Thymus (tissue), 11 donors: Measurements from ENCODE around the gene FAM117B. TPM values are rescaled to one million over a fixed set of nuclear protein-coding genes. Genes with fewer than 3 reads are reported as not detected.

ENCODE experiments used
- DNase-seq, 9 donors: peaks; one replicate each; pipeline ENCODE4 v3.0.0-alpha.2; 2013; ENCODE audit warnings: low spot score in 9 of 9, low read depth in 6 of 9, missing footprints in 1 of 9
- H3K27ac ChIP-seq, 2 donors: one replicate each; pipeline ENCODE4 v1.5.1; 2013; ENCODE audit warnings: control low read depth in 1 of 2, low read depth in 1 of 2, low read length in 1 of 2, mild to moderate bottlenecking in 1 of 2, moderate library complexity in 1 of 2
- H3K27me3 ChIP-seq, 2 donors: one replicate each; pipeline ENCODE4 v1.5.1; 2013; ENCODE audit warnings: low read length in 1 of 2; ENCODE audit not compliant: control insufficient read depth in 2 of 2, insufficient read depth in 1 of 2
- H3K36me3 ChIP-seq, 2 donors: one replicate each; pipeline ENCODE4 v1.5.1; 2013; ENCODE audit warnings: low read length in 1 of 2, mild to moderate bottlenecking in 1 of 2, moderate library complexity in 1 of 2; ENCODE audit not compliant: control insufficient read depth in 2 of 2, insufficient read depth in 2 of 2
- H3K4me1 ChIP-seq, 2 donors: one replicate each; pipeline ENCODE4 v1.5.1; 2013; ENCODE audit warnings: low read length in 2 of 2; ENCODE audit not compliant: control insufficient read depth in 2 of 2, insufficient read depth in 2 of 2
- H3K4me3 ChIP-seq, 2 donors: one replicate each; pipeline ENCODE4 v1.5.1; 2013; ENCODE audit warnings: low read length in 2 of 2, control low read depth in 1 of 2, mild to moderate bottlenecking in 1 of 2
- H3K9me3 ChIP-seq, 2 donors: one replicate each; pipeline ENCODE4 v1.5.1; 2013; ENCODE audit warnings: low read length in 1 of 2, mild to moderate bottlenecking in 1 of 2; ENCODE audit not compliant: control insufficient read depth in 2 of 2, insufficient read depth in 1 of 2
- WGBS: extraction: QIAGEN DNeasy Blood & Tissue Kit; methylation state at CpG from one replicate; pipeline ENCODE4 v1.1.7; 2013; 5-methylcytosine and 5-hydroxymethylcytosine counted together
- polyA plus RNA-seq: library from polyadenylated mRNA; stranded (reverse); fragments of 200-250 nt; gene quantifications from one replicate; pipeline ENCODE4 v1.2.3, GENCODE V29; 2013
- total RNA-seq: library from RNA; stranded (reverse); fragments of 120-200 nt; gene quantifications from one replicate; pipeline ENCODE4 v1.2.4, GENCODE V29; 2013
- donor health status: healthy.

Gene FAM117B
- total and polyA plus RNA-seq, 2 donors, result 5.7 to 12.0 TPM

DNA sequence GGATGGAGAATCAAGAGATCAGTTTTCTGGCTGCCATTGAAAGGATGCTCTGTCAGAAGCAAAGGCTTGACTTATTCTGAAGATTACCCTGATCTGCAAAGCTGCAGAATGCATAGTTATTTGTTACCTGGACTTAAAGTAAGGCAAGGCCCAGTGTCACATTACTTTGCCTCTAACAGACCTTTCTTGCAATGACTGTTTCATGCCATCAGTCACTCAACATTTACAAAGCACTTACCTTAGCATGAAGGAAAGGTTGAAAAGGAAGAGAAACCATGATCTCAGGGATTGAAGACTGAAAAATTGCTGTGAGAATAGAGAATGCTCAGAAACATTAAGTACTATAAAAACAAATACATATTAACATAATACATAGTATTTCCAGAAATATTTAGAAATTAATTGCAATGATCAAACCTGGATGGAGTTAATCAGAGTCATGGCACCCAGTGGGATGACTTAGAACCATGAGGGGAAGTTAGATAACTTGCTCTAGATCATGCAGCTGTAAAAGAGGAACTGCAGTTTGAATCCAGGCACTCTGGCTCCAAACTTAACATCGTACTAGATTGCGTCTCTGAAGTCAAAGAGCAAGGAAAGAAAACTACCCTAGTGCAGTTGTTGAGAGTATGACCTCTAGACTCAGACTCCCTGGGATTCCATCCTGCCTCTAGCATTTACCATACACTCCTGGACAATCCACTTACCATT is 26.5 kb upstream of the FAM117B start:
- Histone ChIP-seq H3K27ac (no peak overlapping the region), H3K9me3 (no peaks in the 10 kb centered on the region), H3K27me3 (no peaks in the 10 kb centered on the region), H3K36me3 (no peaks in the 10 kb centered on the region), H3K4me3 (no peak overlapping the region), H3K4me1 (no peaks in the 10 kb centered on the region)
- no peak for DNase-seq
- WGBS, result 49% methylated on average over 2 of the region's 2 CpGs

DNA sequence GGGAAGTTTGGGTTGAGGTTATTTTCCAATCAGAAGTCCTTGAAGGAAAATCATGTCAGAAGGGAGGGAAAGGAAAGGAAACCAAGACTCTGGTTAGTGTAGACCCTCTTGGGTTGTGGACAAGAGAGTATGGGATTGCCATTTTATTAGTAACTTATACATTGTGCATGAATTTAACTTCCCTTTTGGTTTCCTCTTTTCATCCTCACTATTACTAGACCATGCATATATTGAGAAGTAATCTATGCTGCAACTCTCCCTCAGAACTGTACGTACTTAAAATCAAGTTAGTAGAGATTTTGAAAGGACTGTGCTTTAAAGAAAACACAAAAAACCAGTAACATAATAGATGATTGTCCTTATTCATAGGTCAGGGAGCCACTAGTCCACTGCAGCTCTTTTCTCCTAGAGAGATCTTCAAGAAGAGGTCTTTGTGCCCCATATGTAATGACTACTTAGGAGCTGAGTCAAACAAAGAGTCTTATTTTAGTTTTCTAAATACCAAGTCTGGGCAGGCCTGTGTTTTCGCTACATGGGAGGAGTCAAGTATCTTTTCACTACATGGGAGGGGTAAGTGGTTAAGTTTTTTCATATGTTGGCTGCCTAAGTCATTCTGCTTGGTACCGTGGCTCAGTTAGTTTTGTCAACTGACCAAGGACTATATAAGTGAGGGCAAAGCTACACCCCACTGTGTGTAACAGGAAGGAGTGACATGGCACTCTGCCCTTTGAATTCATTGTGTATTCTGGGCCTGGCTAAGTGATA is 25.2 kb upstream of the FAM117B start:
- H3K36me3 ChIP-seq, result no peaks in the 10 kb centered on the region
- 86% methylated on average over 3 of the region's 3 CpGs for WGBS
- DNase-seq, result no peak
- no peak overlapping the region for H3K4me3 ChIP-seq
- no peaks in the 10 kb centered on the region for H3K27me3 ChIP-seq
- no peaks in the 10 kb centered on the region for H3K9me3 ChIP-seq
- H3K4me1 ChIP-seq, result no peaks in the 10 kb centered on the region
- peak overlapping the region in 1 of 2 donors; percentile 19 for H3K27ac ChIP-seq

- H3K4me1 ChIP-seq, result no peaks in the 10 kb centered on the region
- no peak overlapping the region for H3K4me3 ChIP-seq
- no peak for DNase-seq
- 95% methylated on average over 5 of the region's 5 CpGs for WGBS
- H3K27ac ChIP-seq, result no peak overlapping the region
- no peaks in the 10 kb centered on the region for H3K9me3 ChIP-seq
- no peaks in the 10 kb centered on the region for H3K27me3 ChIP-seq
- no peaks in the 10 kb centered on the region for H3K36me3 ChIP-seq
Measured at GRCh38 chr2:202610380-202610779, 24.4 kb upstream of the FAM117B start.

GRCh38 chr2:202612145-202612544 is 22.6 kb upstream of the FAM117B start:
- H3K4me1 ChIP-seq, result no peaks in the 10 kb centered on the region
- no peak overlapping the region for H3K27ac ChIP-seq
- H3K4me3 ChIP-seq, result no peak overlapping the region
- no peaks in the 10 kb centered on the region for H3K27me3 ChIP-seq
- WGBS, result 91% methylated on average over 1 of the region's 1 CpG
- H3K36me3 ChIP-seq, result no peaks in the 10 kb centered on the region
- DNase-seq, result no peak
- H3K9me3 ChIP-seq, result no peaks in the 10 kb centered on the region

- no peak for DNase-seq
- Histone ChIP-seq H3K27me3 (no peaks in the 10 kb centered on the region), H3K36me3 (no peaks in the 10 kb centered on the region), H3K9me3 (no peaks in the 10 kb centered on the region), H3K27ac (no peak overlapping the region), H3K4me1 (no peaks in the 10 kb centered on the region), H3K4me3 (no peak overlapping the region)
- 97% methylated on average over 3 of the region's 4 CpGs for WGBS
Measured at GRCh38 chr2:202613479-202613878, 21.3 kb upstream of the FAM117B start.

GRCh38 chr2:202624133-202624532 is 10.6 kb upstream of the FAM117B start:
- 98% methylated on average over 5 of the region's 5 CpGs for WGBS
- H3K9me3 ChIP-seq, result peaks cover 0 to 2% of the 10 kb centered on the region in 2 donors
- no peaks in the 10 kb centered on the region for H3K36me3 ChIP-seq
- no peak overlapping the region for H3K4me3 ChIP-seq
- no peak overlapping the region for H3K27ac ChIP-seq
- no peaks in the 10 kb centered on the region for H3K4me1 ChIP-seq
- no peaks in the 10 kb centered on the region for H3K27me3 ChIP-seq
- DNase-seq, result no peak

GRCh38 chr2:202627042-202627441 is 7.7 kb upstream of the FAM117B start:
- no peaks in the 10 kb centered on the region for H3K9me3 ChIP-seq
- no peak for DNase-seq
- 74% methylated on average over 4 of the region's 4 CpGs for WGBS
- no peaks in the 10 kb centered on the region for H3K27me3 ChIP-seq
- no peak overlapping the region for H3K27ac ChIP-seq
- no peak overlapping the region for H3K4me3 ChIP-seq
- no peaks in the 10 kb centered on the region for H3K4me1 ChIP-seq
- H3K36me3 ChIP-seq, result no peaks in the 10 kb centered on the region

DNA sequence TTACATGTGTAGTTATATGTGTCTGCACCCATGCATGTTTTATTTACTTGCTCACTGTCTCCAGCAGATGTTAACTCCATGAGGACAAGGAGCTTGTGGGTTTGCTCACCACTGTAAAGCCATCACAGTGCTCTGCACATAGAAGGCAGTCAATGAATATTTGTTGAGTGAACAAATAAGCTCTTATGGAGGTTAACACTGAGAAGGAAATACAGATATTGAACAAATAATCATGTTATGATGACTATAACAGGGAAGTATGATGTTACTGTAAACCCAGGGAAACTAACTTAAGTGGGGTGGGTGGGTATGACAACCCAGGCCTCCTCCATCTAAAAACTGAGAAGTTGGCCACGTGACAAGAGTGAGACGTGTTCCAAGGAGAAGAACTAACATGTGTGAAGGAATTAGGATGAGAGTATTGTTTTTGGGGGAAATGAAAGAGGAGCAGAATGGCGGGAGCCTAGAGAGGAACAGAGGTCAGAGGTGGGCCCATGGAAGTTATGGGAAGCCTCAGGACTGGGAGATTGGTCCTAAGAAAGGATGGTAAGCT is 6.0 kb upstream of the FAM117B start:
- Histone ChIP-seq H3K27me3 (no peaks in the 10 kb centered on the region), H3K4me3 (no peak overlapping the region), H3K4me1 (no peaks in the 10 kb centered on the region), H3K27ac (no peak overlapping the region), H3K9me3 (no peaks in the 10 kb centered on the region), H3K36me3 (no peaks in the 10 kb centered on the region)
- no peak for DNase-seq
- WGBS, result 93% methylated on average over 3 of the region's 3 CpGs

GRCh38 chr2:202632682-202633290 is 2.0 kb upstream of the FAM117B start:
- peaks cover 0 to 19% of the 10 kb centered on the region in 2 donors for H3K4me1 ChIP-seq
- H3K4me3 ChIP-seq, result no peak overlapping the region
- no peaks in the 10 kb centered on the region for H3K36me3 ChIP-seq
- DNase-seq, result no peak
- peaks cover 0 to 4% of the 10 kb centered on the region in 2 donors for H3K9me3 ChIP-seq
- H3K27ac ChIP-seq, result no peak overlapping the region
- no peaks in the 10 kb centered on the region for H3K27me3 ChIP-seq
- WGBS, result 97% methylated on average over 4 of the region's 4 CpGs
